GM20000 (cell line): Measurements from ENCODE around the gene SLC35F5.

ENCODE experiments used
- DNase-seq: peaks from one replicate; pipeline ENCODE4 v3.0.0; 2012; ENCODE audit warnings: low spot score
- CTCF ChIP-seq: IDR thresholded peaks from 2 replicates; pipeline ENCODE4 v1.5.1; 2012; ENCODE audit warnings: mild to moderate bottlenecking, control low read depth; ENCODE audit errors: extremely low read depth, missing control alignments

The SLC35F5 gene

GRCh38 chr2:113767811-113768460 lies 11.5 kb upstream of the SLC35F5 start:
- no peak for DNase-seq
- no peak for TF ChIP-seq CTCF

DNA sequence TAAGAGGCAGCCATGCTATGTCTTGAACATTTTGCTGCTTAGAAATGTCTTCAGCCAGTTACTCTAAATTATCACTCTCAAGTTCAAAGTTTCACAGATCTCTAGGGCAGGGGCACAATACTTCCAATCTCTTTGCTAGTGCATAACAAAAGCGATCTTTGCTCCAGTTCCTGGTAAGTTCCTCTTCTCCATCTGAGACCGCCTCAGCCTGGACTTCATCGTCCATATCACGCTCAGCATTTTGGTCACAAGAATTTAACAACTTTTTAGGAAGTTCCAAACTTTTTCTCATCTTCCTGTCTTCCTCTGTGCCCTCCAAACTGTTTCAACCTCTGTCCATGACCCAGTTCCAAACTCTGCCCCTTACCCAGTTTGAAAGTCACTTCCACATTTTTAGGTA lies 8.8 kb upstream of the SLC35F5 start:
- no peak for TF ChIP-seq CTCF
- no peak for DNase-seq

DNA sequence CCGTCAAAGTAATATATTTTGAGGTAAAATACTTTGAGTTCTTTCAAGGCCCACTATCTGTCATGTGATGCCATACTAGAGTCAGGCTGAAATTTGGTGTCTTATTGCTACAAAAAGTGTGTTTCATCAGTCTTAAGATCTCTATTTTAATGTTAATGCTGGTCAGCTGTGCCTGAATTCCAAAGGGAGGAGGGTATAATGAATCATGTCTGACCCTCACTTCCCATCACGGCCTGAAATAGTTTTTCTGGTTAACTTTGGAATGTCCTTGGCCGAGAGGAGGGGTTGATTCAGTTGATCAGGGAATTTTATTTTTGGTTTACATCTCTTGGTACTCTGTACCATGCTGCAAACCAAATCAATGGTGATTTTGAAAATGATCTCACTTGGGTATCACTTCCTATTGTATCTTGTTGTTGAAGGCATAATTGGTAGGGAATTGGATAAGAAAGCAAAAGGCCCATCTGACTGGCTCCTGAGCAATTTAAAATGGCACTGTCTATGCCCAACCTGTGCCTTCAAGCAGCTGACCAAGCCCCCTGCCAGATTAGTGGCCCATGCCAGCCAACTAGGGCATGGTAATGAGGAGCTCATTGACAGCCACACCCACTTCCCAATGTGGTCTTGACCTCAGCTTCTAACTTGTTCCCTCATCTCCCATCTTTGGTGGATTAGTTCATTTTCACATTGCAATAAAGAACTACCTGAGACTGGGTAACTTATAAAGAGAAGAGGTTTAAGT lies 6.1 kb upstream of the SLC35F5 start:
- no peak for TF ChIP-seq CTCF
- no peak for DNase-seq

GRCh38 chr2:113760400-113760799 lies 4.0 kb upstream of the SLC35F5 start:
- DNase-seq = no peak
- TF ChIP-seq CTCF = no peak

DNA sequence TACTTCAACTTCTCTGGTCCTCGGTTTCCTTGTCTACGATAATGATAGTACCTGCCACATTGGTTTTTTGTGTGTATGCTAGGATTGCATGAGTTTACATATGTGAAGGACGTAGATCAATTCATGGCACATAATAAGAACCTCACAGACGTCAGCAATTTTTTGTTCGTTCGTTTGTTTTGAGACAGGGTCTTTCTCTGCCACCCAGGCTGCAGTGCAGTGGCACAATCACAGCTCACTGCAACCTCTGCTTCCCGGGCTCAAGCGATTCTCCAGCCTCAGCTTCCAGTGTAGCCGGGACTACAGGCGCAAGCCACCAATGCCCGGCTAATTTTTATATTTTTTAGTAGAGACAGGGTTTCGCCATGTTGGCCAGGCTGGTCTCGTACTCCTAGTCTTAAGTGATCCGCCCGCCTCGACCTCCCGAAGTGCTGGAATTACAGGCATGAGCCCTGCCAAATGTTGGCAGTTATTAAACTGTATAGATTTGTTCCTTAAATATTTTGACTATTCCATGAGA lies 756 bp upstream of the SLC35F5 start:
- no peak for TF ChIP-seq CTCF
- DNase-seq = no peak

- no peak for TF ChIP-seq CTCF
- DNase-seq = peak; percentile 45
Observed at GRCh38 chr2:113755835-113756354, 547 bp downstream of the SLC35F5 start.
